ENCODE measurements around the gene PEX12. TPM values are rescaled to one million over a fixed set of nuclear protein-coding genes. Genes with fewer than 3 reads are reported as not detected.

The PEX12 gene
- total RNA-seq, 1 experiment from 2014 or later: 3.9 TPM

DNA sequence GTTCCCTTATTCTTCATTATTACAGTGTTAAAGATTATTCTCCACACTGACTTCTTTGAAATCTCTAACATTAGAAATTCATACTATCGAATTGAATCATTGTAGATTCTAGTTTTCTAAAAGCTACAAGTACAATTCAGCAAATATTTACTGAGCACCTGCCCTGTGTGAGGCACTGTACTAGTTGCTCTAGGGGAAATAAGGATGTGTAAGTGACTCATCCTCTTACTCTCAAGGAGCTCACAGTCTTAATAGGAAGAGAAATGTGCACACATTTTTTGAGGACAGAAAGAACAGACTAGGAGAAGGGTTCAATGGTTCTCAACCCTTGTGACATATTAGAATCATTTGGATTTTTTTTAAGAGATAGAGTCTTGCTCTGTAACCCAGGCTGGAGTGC is 33.2 kb downstream of the PEX12 start:
- H3K4me3 ChIP-seq (ENCODE audit: low read length): no peak overlapping the region
- intact Hi-C loops (cut with micrococcal nuclease): no loop called here
- POLR2A ChIA-PET (ENCODE audit: unreplicated experiment): no interaction called here
- H3K27ac ChIP-seq (ENCODE audit: low read length): no peak overlapping the region
- H4K20me1 ChIP-seq (ENCODE audit: low read length): no peaks in the 10 kb centered on the region
- BruUV-seq (replicated peaks): no TSS peak
- H3K27me3 ChIP-seq (ENCODE audit: low read length): peaks cover 16% of the 10 kb centered on the region
- TF ChIP-seq CTCF (conservative IDR thresholded peaks at IDR 0.05; ENCODE audit: low read depth, low read length) (no peak), EZH2phosphoT487 (IDR thresholded peaks at IDR 0.05; ENCODE audit: borderline replicate concordance, low read length) (no peak), EZH2 (IDR thresholded peaks at IDR 0.05; ENCODE audit: low read length, unreplicated experiment) (no peak)
- CTCF ChIA-PET: no interaction called here
- no peak overlapping the region for H3K9ac ChIP-seq (ENCODE audit: low read length)
- peaks cover 6% of the 10 kb centered on the region; the same call in 1 of the 2 replicates for H3K4me1 ChIP-seq (ENCODE audit: insufficient read depth, low read length)
- ATAC-seq (no peak), DNase-seq (no peak)
- H3K4me2 ChIP-seq (ENCODE audit: low read length): no peak overlapping the region
- no peaks in the 10 kb centered on the region for H3K79me2 ChIP-seq (ENCODE audit: low read length)
- H3K9me2 ChIP-seq (replicated peaks; ENCODE audit: low read length): no peaks in the 10 kb centered on the region
- H3K36me3 ChIP-seq (ENCODE audit: low read depth, low read length): no peaks in the 10 kb centered on the region
- no peaks in the 10 kb centered on the region for H3F3A ChIP-seq (ENCODE audit: low read length, unreplicated experiment)
- H3K9me3 ChIP-seq (ENCODE audit: low read length): no peaks in the 10 kb centered on the region
- H2AFZ ChIP-seq (ENCODE audit: low read length): no peak overlapping the region

GRCh38 chr17:35543856-35544255 is 34.5 kb downstream of the PEX12 start:
- no TSS peak for BruUV-seq (replicated peaks)
- ChIA-PET POLR2A (ENCODE audit: unreplicated experiment) (no interaction called here), CTCF (interaction anchor here (0.6 kb wide), 1 partner anchor 161 kb away, joined by 3 read pairs; no protein-coding TSS in a partner anchor)
- Histone ChIP-seq H3K4me3 (ENCODE audit: low read length) (no peak overlapping the region), H2AFZ (ENCODE audit: low read length) (no peak overlapping the region), H3K9ac (ENCODE audit: low read length) (no peak overlapping the region), H3K36me3 (ENCODE audit: low read depth, low read length) (no peaks in the 10 kb centered on the region), H3K9me3 (ENCODE audit: low read length) (no peaks in the 10 kb centered on the region), H3K9me2 (replicated peaks; ENCODE audit: low read length) (no peaks in the 10 kb centered on the region), H3K27me3 (ENCODE audit: low read length) (peaks cover 5% of the 10 kb centered on the region), H3K4me1 (ENCODE audit: insufficient read depth, low read length) (peaks cover 6% of the 10 kb centered on the region; the same call in 1 of the 2 replicates), H3K27ac (ENCODE audit: low read length) (no peak overlapping the region), H4K20me1 (ENCODE audit: low read length) (no peaks in the 10 kb centered on the region), H3K79me2 (ENCODE audit: low read length) (no peaks in the 10 kb centered on the region), H3F3A (ENCODE audit: low read length, unreplicated experiment) (no peaks in the 10 kb centered on the region), H3K4me2 (ENCODE audit: low read length) (no peak overlapping the region)
- DNase-seq (peak; percentile 20), ATAC-seq (no peak)
- TF ChIP-seq CTCF (conservative IDR thresholded peaks at IDR 0.05; ENCODE audit: low read depth, low read length): no peak
- TF ChIP-seq EZH2 (IDR thresholded peaks at IDR 0.05; ENCODE audit: low read length, unreplicated experiment): no peak
- no peak for TF ChIP-seq EZH2phosphoT487 (IDR thresholded peaks at IDR 0.05; ENCODE audit: borderline replicate concordance, low read length)
- intact Hi-C loops (cut with micrococcal nuclease): no loop called here

DNA sequence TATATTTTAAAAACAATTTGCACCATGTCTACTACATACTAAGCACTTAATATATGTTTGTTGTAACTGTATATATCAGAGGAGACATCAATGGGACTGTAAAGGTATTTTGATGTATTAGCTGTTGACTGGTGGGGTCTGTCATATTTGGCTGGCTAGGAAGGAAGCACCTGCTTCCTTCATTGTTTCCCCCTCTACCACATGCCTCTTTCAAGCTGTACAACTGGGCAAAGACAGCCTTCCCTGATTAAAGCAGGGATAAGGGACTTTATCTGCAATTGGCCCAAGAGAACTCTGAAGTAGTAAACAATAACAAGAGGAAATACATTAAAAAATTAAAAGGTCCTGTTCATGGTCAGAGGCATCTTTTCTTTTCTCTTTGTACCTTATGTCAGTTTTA is 35.4 kb downstream of the PEX12 start:
- Histone ChIP-seq H3K9me2 (replicated peaks; ENCODE audit: low read length) (no peaks in the 10 kb centered on the region), H3K4me1 (ENCODE audit: insufficient read depth, low read length) (peaks cover 6% of the 10 kb centered on the region; the same call in 1 of the 2 replicates), H3K79me2 (ENCODE audit: low read length) (no peaks in the 10 kb centered on the region), H3K36me3 (ENCODE audit: low read depth, low read length) (no peaks in the 10 kb centered on the region), H3K4me2 (ENCODE audit: low read length) (no peak overlapping the region), H3K9ac (ENCODE audit: low read length) (no peak overlapping the region), H3K4me3 (ENCODE audit: low read length) (no peak overlapping the region), H3K27ac (ENCODE audit: low read length) (no peak overlapping the region), H4K20me1 (ENCODE audit: low read length) (no peaks in the 10 kb centered on the region), H2AFZ (ENCODE audit: low read length) (no peak overlapping the region), H3F3A (ENCODE audit: low read length, unreplicated experiment) (no peaks in the 10 kb centered on the region), H3K27me3 (ENCODE audit: low read length) (no peaks in the 10 kb centered on the region; the same call in 1 of the 2 replicates), H3K9me3 (ENCODE audit: low read length) (no peaks in the 10 kb centered on the region)
- intact Hi-C loops (cut with micrococcal nuclease): no loop called here
- TF ChIP-seq EZH2 (IDR thresholded peaks at IDR 0.05; ENCODE audit: low read length, unreplicated experiment) (no peak), EZH2phosphoT487 (IDR thresholded peaks at IDR 0.05; ENCODE audit: borderline replicate concordance, low read length) (no peak), CTCF (conservative IDR thresholded peaks at IDR 0.05; ENCODE audit: low read depth, low read length) (no peak)
- ATAC-seq (no peak), DNase-seq (no peak)
- CTCF ChIA-PET: no interaction called here
- no TSS peak for BruUV-seq (replicated peaks)
- POLR2A ChIA-PET (ENCODE audit: unreplicated experiment): no interaction called here
